Epithelial cell of esophagus (primary cell): Measurements from ENCODE around the gene SLC25A19.

Experiments used
- DNase-seq: peaks from one replicate; pipeline ENCODE4 v3.0.0; 2010; ENCODE audit warnings: low read depth
- H3K4me3 ChIP-seq: 2 replicates; pipeline ENCODE4 v1.5.1; 2011; ENCODE audit warnings: mild to moderate bottlenecking, low read length, control low read depth
- CTCF ChIP-seq: IDR thresholded peaks from 2 replicates; pipeline ENCODE4 v1.5.1; 2011; ENCODE audit warnings: low read depth, mild to moderate bottlenecking, low read length, control low read depth, inconsistent platforms; ENCODE audit not compliant: insufficient read depth; ENCODE audit errors: missing control alignments

The SLC25A19 gene

DNA sequence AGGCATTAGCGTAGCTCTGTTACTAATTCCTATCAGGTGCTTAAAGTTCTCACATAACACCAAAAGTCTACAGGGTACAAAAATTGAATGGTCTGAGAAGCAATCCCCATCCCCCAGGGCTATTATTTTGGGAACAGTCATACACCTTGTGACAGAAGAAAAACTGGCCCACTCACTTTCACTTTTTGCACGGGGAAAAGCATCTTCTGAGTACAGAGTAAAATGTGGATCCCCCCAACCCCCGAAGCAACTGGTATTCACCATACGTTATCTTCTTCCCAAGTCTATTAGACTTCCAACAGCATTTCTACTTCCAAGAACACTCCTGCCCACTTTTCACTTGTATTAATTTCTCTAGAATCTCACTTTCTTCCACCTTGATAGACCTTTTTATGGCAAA is 39.7 kb downstream of the SLC25A19 start:
- H3K4me3 ChIP-seq: no peak overlapping the region
- TF ChIP-seq CTCF: no peak
- DNase-seq: no peak

DNA sequence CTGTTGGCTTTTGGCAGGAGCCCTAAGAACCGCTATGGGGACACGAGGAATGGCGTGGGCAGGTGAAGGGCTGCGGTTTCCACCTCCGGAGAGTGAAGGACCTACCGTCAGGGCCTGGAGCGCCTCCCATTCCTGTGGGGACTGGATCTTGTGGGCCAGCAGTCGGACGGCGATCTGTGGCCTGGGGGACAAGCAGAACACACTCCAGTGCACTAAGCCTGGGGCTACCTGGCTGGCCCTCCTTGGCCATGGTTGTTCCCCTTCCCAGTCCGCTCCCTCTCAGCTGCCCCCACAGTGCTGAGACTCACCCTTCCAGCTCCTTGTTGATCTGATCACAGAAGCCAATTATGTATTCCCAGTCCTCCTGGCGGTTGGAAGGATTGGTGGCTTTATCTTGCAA is 42.8 kb downstream of the SLC25A19 start:
- H3K4me3 ChIP-seq: no peak overlapping the region
- no peak for TF ChIP-seq CTCF
- no peak for DNase-seq

DNA sequence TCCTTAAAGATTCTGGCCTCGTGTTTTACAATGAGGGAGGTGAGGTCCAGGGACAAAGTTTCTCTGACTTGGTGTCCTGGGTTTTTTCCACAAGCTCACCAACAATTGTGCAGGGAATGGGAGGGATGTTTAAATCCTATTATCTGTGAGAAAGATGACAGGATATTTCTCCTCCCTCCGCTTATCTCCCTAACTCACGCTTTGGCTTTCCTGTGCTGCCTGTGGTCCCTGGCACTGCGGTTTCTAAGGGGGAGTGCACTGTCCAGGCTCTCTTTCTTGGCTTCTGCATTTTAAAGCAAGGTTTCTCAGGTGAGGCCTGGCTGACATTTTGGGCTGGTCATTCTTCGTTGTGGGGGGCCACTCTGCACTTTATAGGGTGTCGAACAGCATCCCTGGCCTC is 44.2 kb downstream of the SLC25A19 start:
- no peak for DNase-seq
- no peak for TF ChIP-seq CTCF
- no peak overlapping the region for H3K4me3 ChIP-seq

DNA sequence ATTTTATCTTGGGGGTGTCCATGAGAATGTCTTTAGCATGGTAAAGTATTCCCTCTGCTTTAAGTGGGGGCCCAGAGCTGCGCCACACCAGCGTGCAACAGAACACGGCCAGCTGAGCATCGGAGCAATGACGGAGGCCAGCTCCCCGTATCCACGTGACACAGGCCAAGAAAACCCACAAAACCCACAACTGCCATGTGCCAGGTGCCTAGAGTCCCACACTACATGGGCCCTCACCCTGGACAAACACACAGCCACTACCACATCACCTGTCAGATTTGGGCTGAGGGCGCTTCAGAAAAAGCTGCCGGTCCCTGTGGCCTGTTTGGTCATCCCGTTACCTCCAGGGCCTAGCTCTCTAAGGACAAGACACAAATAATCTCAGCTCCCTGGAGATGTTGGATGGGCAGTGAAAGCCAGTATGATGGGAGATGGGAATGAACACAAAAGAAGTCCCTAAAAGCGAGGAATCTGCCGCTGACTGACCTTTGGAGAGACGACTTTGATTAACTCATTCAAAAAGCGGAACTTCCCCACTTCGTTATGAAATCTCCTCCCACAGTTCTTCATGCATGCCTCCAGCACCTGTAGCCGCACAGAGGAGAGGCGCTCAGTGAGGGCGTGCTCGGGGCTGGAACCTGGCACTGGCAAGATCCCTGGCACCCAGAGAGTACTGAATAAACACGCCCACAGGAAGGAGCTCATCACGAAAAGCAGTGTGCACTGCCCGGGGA is 44.9 kb downstream of the SLC25A19 start:
- no peak overlapping the region for H3K4me3 ChIP-seq
- no peak for DNase-seq
- no peak for TF ChIP-seq CTCF

DNA sequence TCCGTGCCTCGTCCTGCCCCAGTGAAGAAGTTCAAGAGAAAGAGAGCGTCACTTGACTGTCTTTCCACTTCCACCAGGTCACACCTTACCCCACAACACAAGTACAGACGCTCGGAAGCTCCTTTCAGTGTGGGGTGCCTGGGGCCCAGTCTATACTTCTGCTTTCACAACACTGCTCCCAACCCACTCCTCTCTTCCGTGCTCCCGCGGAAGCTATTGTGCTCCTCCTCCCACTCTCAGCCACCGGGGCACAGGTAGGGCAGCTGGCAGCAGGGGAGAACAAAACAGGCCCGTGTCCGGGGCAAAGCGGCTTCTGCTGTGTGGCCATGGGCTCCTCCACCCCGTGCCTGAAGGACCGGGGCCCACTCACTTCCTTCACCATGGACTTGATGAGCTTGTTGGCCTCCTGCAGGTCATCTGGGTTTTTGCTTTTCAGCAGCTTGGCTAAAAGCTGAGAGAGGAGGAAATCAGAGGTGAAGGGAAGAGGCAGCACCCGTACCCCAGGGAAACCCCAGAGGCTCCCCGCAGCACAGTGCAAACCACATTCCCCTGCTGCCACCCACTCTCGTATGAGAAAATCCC is 46.7 kb downstream of the SLC25A19 start:
- DNase-seq: no peak
- TF ChIP-seq CTCF: no peak
- H3K4me3 ChIP-seq: no peak overlapping the region

- peak; percentile 12 for DNase-seq
- H3K4me3 ChIP-seq: no peak overlapping the region
- TF ChIP-seq CTCF: no peak
Measured at GRCh38 chr17:75241996-75242460, 47.2 kb downstream of the SLC25A19 start.

DNA sequence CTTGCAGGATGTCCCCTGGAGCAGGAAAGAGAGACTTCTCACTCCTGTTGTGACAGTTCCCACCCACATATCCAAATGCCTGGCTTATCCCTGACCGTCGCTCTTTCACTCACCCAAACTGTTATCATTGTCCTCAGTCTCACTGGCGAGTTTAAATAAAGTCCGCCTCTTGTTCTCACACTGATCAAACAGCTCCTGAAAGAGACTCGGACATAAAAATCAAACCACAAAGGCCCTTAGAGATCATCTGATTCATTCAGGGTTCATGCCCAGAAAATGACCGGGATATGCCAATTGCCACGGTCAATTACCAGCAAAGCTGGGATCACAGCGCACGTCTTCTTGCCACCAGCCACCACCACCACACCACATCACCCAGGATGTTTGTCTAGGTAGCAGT is 47.7 kb downstream of the SLC25A19 start:
- no peak overlapping the region for H3K4me3 ChIP-seq
- TF ChIP-seq CTCF: no peak
- DNase-seq: no peak
